ENCODE data around the gene PIP5K1C.

The PIP5K1C gene

DNA sequence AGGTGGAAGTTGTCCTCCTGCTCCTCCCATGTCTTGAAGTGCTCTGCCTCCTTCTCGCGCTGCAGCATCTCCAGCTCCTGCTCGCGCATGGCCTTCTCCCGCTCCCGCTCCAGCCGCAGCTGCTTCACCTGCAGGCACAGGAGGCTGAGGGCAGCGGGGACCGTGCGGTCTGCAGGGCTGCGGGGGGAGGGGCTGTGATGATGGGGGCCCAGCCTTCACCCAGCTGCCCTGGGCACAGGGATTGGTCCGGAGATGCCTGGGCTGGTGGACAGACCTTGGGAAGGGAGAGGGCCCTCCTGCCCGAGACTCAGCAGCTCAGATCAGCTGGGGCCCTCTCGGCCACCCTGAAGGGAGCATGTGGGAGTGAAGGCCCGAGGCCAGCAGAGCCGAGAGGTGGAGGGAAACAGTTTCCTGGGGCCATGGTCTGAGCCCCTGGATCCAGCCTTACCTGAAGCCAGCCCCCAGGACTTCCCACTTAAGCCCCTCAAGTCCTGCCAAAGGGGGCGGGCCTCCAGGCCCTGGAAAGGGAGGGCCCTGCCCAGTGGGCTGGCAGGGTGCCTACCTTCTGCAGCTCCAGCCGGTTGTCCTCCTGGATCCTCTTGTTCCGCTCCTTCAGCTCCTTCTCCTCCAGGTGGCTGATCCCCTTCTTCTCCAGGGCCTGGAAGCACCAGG is 80.0 kb downstream of the PIP5K1C start:
- TF ChIP-seq, protein P1, sequence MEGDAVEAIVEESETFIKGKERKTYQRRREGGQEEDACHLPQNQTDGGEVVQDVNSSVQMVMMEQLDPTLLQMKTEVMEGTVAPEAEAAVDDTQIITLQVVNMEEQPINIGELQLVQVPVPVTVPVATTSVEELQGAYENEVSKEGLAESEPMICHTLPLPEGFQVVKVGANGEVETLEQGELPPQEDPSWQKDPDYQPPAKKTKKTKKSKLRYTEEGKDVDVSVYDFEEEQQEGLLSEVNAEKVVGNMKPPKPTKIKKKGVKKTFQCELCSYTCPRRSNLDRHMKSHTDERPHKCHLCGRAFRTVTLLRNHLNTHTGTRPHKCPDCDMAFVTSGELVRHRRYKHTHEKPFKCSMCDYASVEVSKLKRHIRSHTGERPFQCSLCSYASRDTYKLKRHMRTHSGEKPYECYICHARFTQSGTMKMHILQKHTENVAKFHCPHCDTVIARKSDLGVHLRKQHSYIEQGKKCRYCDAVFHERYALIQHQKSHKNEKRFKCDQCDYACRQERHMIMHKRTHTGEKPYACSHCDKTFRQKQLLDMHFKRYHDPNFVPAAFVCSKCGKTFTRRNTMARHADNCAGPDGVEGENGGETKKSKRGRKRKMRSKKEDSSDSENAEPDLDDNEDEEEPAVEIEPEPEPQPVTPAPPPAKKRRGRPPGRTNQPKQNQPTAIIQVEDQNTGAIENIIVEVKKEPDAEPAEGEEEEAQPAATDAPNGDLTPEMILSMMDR (IDR thresholded peaks at IDR 0.05), result no peak

GRCh38 chr19:3619631-3620012 is 80.6 kb downstream of the PIP5K1C start:
- TF ChIP-seq, protein P1 (IDR thresholded peaks at IDR 0.05), result no peak

- TF ChIP-seq, protein P1 (IDR thresholded peaks at IDR 0.05), result peak; percentile 50
These were observed 81.2 kb downstream of the PIP5K1C start for GRCh38 chr19:3618811-3619630.

DNA sequence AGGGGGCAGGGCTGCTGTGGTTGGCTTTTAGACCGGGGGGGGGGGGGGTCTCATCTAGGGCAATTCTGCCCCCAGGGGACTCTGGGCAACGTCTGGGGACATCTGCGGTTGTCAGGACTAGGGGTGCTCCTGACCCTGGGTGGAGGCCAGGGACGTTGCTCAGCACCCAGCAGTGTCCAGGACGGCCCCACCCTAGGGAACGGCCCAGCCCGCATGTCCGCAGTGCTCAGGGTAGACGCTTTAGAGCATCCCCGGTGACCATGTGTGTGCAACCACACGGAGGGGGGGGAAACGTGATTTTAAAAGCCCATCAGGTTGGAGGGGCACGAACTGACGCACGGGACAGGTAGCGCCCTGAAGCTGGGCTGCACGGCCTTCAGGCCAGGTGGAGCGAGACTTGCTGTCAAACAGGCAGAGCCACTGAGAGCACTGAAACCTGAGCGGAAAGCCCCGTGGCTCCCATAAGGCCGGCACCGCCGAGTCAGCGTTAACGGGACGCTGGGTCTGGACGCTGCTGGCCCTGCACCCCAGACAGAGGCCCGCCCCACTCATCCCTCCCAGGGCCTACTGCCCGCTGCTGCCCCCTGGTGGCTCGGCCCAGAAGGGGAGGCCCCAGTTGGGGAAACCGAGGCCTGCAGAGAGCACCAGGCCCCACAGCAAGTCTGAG is 82.0 kb downstream of the PIP5K1C start:
- TF ChIP-seq, protein P1 (IDR thresholded peaks at IDR 0.05), result peak; percentile 95

DNA sequence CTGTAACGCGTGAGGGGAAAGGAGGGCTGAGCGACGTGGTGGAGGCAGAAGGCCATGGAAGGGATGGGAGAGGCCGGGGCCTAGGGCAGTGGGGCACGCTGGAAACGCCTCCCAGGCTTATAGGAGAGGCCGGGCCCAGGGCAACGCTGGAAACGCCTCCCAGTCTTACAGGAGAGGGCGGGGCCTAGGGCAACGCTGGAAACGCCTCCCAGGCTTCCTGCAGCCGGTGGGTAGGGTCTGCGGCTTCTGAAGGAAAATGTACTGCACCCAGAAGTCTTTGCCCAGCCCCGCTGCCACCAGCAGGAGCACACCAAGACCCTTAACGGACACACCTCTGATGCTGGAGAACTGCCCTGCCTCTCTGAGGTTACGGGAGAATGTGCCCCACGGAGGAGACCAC is 82.8 kb downstream of the PIP5K1C start:
- TF ChIP-seq, protein P1 (IDR thresholded peaks at IDR 0.05), result no peak

DNA sequence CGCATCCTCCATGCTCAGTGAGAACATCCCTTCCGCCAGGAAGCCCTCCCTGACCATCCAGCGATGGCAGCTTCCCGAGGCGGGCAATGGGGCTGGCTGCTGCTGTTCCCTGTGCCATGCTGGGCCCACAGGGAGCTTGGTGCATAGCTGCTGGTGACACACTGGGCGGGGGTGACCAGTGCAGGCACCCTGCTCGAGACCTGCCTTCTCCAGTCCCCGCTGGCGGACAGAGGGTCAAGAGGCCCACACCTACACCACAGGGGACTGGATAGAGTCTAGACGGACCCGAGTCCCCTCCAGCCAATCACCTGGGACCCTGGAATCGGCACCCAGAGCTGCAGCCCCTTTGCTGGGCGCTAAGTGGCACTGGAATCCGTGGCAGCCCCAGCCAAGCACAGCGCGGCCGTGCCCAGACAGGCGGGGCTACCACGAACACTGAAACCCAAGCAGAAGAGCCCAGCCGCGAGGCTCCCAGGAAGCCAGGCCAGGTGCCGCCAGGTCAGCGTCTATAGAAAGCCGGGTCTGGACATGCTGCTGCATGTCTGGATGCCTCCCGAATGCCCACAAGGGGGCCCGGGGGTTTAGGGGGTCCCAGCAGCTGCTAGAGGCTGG is 84.6 kb downstream of the PIP5K1C start:
- TF ChIP-seq, protein P1 (IDR thresholded peaks at IDR 0.05), result no peak

DNA sequence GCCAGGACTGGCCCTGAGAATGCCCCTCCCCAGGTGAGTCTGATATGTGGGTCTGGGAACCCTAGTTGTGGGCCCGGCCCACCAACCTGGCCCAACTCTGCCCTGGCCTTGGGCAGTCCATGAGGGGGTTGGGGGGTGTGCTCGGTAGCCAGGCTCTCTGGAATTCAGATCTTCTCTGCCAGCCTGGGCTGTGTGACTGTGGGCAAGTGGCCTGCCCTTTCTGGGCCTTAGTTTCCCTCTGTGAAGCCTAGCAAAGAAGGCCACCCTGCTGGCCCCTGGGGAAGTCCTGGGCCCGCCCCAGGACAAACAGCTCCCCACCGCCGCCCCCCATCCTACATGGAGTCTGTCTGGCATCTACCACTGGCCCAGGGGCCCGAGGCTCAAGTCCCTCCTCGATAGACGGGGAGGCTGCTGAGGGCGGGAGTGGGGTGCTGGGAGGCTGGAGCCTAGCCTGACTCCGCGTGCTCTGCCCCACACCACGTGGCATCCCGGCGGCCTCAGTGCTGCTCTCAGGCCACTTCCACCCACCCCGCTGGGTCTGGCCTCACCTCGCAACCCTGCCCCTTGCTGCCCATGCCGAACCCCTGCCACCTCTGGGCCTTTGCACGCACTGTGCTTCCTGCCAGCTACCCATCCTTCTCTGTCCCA is 85.3 kb downstream of the PIP5K1C start:
- TF ChIP-seq, protein P1 (IDR thresholded peaks at IDR 0.05), result no peak

Measured in LNCAP (cell line).